Vagina (tissue), 2 donors: ENCODE data around the gene CIAO3. TPM values are rescaled to one million over a fixed set of nuclear protein-coding genes. Genes with fewer than 3 reads are reported as not detected.

Experiments used
- DNase-seq, 2 donors: peaks; one replicate each; pipeline ENCODE4 v3.0.0-alpha.2; 2017; ENCODE audit errors: extremely low spot score in 2 of 2
- H3K27ac ChIP-seq: fragments of 200-600 bp; sonication (generic); one replicate; pipeline ENCODE4 v1.5.1; 2019
- H3K27me3 ChIP-seq: fragments of 200-600 bp; sonication (generic); one replicate; pipeline ENCODE4 v1.5.1; 2019
- H3K36me3 ChIP-seq, 2 donors: fragments of 200-600 bp; sonication (generic); one replicate each; pipeline ENCODE4 v1.5.1; 2017 to 2019
- H3K4me1 ChIP-seq: fragments of 200-600 bp; sonication (generic); one replicate; pipeline ENCODE4 v1.5.1; 2019
- H3K4me3 ChIP-seq, 2 donors: fragments of 200-600 bp; sonication (generic); 1 replicate in 1 of 2; 2 replicates in 1 of 2; pipeline ENCODE4 v1.5.1; 2016 to 2019
- H3K9me3 ChIP-seq: fragments of 200-600 bp; sonication (generic); one replicate; pipeline ENCODE4 v1.5.1; 2019
- POLR2A ChIP-seq, 2 donors: fragments of 450-650 bp; IDR thresholded peaks; one replicate each; pipeline ENCODE4 v1.6.1; 2017; ENCODE audit warnings: antibody characterized with exemption in 2 of 2, mild to moderate bottlenecking in 2 of 2, moderate library complexity in 2 of 2
- POLR2AphosphoS5 ChIP-seq, 2 donors: sonication (generic); formaldehyde crosslinking; IDR thresholded peaks; one replicate each; pipeline ENCODE4 v1.9.0; 2017; ENCODE audit warnings: antibody characterized with exemption in 2 of 2, mild to moderate bottlenecking in 2 of 2, low read depth in 1 of 2; ENCODE audit not compliant: insufficient read depth in 1 of 2
- intact Hi-C: fragments of 100-400 bp; cut with DNase I; formaldehyde crosslinking; loops from one replicate; pipeline ENCODE4 v1.15.1; 2023
- total RNA-seq: library from RNA; depleted of rRNA; stranded (reverse); fragments of >200 nt; gene quantifications from one replicate; pipeline ENCODE4 v1.2.3, GENCODE V29; 2016
- TF ChIP-seq, protein P1 (sequence below), 3 experiments: fragments of 450-650 bp in 2 of 3; fragments of 200-600 bp in 1 of 3; sonication (generic) in 1 of 3; IDR thresholded peaks; one replicate each; pipeline ENCODE4 v1.5.1; 2017 to 2019; ENCODE audit warnings: antibody characterized with exemption in 3 of 3, mild to moderate bottlenecking in 2 of 3, moderate library complexity in 2 of 3

The CIAO3 gene
- total RNA-seq, 1 donor from 2014 or later = 32.7 TPM

DNA sequence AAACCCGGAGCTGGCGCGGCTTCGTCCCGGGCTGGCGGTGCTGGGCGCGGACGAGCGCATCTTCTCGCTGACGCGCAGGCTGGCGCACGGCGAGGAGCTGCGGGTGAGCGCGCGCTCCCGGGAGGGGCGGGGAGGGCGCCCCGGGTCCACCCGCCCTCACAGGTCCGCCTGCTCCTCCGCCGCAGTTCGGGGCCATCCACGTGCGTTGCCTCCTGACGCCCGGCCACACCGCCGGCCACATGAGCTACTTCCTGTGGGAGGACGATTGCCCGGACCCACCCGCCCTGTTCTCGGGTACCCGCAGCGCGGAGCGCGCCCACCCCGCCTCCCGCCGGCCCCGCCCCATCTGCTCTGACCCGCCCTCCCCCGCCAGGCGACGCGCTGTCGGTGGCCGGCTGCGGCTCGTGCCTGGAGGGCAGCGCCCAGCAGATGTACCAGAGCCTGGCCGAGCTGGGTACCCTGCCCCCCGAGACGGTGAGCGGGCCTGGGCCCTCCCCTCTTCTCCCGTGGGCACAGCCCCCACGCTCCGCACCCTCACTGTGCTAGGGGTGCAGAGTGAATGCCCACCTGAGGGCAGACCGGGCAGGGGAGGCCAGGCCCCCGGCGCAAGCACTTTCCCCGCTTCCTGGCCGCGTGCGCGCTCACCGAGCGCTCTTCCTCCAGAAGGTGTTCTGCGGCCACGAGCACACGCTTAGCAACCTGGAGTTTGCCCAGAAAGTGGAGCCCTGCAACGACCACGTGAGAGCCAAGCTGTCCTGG lies 12.5 kb downstream of the CIAO3 start:
- intact Hi-C loops = no loop called here
- no peak overlapping the region for H3K27ac ChIP-seq
- DNase-seq = no peak
- H3K36me3 ChIP-seq = peaks cover 0 to 5% of the 10 kb centered on the region in 2 donors
- no peak for TF ChIP-seq POLR2AphosphoS5 (IDR thresholded peaks at IDR 0.05; ENCODE audit: insufficient read depth in 1 of 2, low read depth in 1 of 2)
- TF ChIP-seq, protein P1, sequence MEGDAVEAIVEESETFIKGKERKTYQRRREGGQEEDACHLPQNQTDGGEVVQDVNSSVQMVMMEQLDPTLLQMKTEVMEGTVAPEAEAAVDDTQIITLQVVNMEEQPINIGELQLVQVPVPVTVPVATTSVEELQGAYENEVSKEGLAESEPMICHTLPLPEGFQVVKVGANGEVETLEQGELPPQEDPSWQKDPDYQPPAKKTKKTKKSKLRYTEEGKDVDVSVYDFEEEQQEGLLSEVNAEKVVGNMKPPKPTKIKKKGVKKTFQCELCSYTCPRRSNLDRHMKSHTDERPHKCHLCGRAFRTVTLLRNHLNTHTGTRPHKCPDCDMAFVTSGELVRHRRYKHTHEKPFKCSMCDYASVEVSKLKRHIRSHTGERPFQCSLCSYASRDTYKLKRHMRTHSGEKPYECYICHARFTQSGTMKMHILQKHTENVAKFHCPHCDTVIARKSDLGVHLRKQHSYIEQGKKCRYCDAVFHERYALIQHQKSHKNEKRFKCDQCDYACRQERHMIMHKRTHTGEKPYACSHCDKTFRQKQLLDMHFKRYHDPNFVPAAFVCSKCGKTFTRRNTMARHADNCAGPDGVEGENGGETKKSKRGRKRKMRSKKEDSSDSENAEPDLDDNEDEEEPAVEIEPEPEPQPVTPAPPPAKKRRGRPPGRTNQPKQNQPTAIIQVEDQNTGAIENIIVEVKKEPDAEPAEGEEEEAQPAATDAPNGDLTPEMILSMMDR (IDR thresholded peaks at IDR 0.05) = no peak
- TF ChIP-seq POLR2A (IDR thresholded peaks at IDR 0.05) = no peak
- peaks cover 31% of the 10 kb centered on the region for H3K4me1 ChIP-seq
- H3K4me3 ChIP-seq = peak overlapping the region; percentile 48 to 54
- no peaks in the 10 kb centered on the region for H3K9me3 ChIP-seq
- no peaks in the 10 kb centered on the region for H3K27me3 ChIP-seq

DNA sequence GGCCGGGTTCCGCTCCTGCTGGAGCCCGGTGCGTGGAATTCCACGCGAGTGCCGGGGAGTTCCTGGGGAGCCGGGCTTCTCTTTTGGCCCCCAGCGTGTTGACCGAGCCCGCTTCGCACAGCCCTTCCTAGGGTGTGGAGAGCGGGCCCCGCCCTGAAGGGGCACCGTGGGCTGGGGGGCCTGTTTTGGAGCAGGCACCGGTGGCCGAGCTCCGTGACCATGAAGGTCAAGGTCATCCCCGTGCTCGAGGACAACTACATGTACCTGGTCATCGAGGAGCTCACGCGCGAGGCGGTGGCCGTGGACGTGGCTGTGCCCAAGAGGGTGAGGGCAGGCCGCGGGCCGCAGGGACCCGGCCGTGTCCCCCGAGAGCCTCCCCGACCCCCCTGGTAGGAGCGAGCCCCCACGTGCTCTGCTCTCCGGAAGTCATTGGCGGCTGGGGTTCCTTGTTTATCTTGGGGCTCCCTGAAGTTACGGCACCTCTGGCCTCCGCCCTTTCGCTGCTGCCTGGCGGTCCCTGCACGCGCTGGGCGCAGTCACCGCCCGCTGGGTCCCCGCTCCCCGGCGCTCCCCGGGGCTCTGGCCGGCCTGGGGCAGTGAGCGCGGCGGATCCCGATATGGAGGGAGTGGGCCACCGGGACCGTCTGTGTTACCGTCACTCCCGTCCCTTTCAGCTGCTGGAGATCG lies 13.4 kb downstream of the CIAO3 start:
- Histone ChIP-seq H3K27ac (peak overlapping the region; percentile 10), H3K4me3 (peak overlapping the region; percentile 48 to 54), H3K27me3 (no peaks in the 10 kb centered on the region), H3K9me3 (no peaks in the 10 kb centered on the region), H3K4me1 (peaks cover 37% of the 10 kb centered on the region), H3K36me3 (no peaks in the 10 kb centered on the region)
- no peak for DNase-seq
- TF ChIP-seq, protein P1 (IDR thresholded peaks at IDR 0.05) = no peak
- TF ChIP-seq POLR2A (IDR thresholded peaks at IDR 0.05) (no peak), POLR2AphosphoS5 (IDR thresholded peaks at IDR 0.05; ENCODE audit: insufficient read depth in 1 of 2, low read depth in 1 of 2) (peak in 1 of 2 donors; percentile 22)
- intact Hi-C loops = no loop called here

DNA sequence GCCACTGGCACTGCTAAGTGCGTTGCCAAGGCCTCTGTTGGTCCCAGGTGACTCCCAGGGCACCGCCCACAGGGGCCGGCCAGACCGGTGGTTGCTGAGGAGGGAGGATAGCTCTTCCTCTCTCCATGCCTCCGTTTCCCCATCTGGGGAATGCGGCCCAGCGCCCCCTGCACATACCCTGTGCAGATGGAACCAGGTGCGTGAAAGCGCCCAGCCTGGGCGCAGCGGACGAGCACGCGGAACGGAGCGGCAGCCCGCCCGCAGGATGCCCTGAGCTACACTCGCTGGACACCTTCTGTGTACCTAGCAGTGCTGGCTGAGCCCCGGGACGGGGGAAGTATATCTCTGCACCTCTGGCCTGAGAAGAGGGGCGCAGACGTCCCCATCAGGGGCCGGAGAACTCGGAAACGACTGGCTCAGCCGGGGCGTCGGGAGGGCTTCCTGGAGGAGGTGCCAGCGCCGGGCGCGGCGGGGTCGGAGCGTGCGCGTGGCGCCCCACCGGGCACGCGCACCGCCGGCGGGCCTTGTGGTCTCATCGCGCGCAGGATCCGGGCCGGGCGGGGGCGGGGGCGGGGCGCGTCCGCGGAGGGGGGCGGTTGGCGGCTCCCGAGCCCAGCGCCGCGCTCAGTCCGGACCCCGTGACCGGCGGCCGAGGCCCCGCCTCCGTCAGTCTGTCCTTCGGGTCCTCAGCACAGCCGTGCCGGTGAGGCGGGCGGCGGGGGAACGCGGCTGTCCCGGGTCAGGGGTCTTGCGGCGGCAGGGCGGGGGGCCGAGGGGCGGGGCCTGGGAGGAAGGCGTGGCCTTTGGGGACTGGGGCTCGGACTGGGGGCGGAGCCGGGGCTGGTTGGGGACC lies 14.1 kb downstream of the CIAO3 start, which contains the start of the genes CCDC78 and HAGHL:
Gene CCDC78, minus strand, starts transcription at position 6 of the 853 bp plus-strand sequence. CDS start 76 bp downstream, outside the sequence.
Gene HAGHL, plus strand, starts transcription at position 669 of the 853 bp plus-strand sequence. CDS start 404 bp downstream, outside the sequence.
- no peaks in the 10 kb centered on the region for H3K9me3 ChIP-seq

DNA sequence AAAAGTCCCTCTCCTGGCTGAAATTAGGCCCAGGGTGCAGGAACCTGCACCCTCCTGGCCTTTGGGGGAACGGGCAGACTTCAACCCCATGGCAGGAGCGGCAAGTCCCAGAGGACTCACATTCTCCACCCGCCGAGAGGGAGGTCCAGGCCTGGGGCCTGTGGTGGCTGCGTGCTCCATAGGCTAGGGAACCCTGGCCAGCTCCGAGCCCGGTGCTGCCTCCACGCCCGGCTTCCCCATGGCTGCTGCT lies 14.7 kb downstream of the CIAO3 start:
- no peak for DNase-seq
- Histone ChIP-seq H3K4me1 (peaks cover 48% of the 10 kb centered on the region), H3K9me3 (no peaks in the 10 kb centered on the region), H3K36me3 (no peaks in the 10 kb centered on the region), H3K4me3 (peak overlapping the region in 1 of 2 donors; percentile 48), H3K27me3 (no peaks in the 10 kb centered on the region), H3K27ac (no peak overlapping the region)
- intact Hi-C loops = no loop called here
- TF ChIP-seq, protein P1 (IDR thresholded peaks at IDR 0.05) = no peak
- TF ChIP-seq POLR2A (IDR thresholded peaks at IDR 0.05) = no peak
- TF ChIP-seq POLR2AphosphoS5 (IDR thresholded peaks at IDR 0.05; ENCODE audit: insufficient read depth in 1 of 2, low read depth in 1 of 2) = no peak

More for the DNA sequence above, 14.1 kb downstream of the CIAO3 start, which contains the start of the genes CCDC78 and HAGHL:
- intact Hi-C loops = no loop called here
- DNase-seq = no peak
- TF ChIP-seq POLR2A (IDR thresholded peaks at IDR 0.05) = no peak
- TF ChIP-seq, protein P1 (IDR thresholded peaks at IDR 0.05) = no peak
- no peak for TF ChIP-seq POLR2AphosphoS5 (IDR thresholded peaks at IDR 0.05; ENCODE audit: insufficient read depth in 1 of 2, low read depth in 1 of 2)
- H3K36me3 ChIP-seq = no peaks in the 10 kb centered on the region
- H3K27me3 ChIP-seq = no peaks in the 10 kb centered on the region
- peak within 1 kb of the TSS; percentile 10 for H3K27ac ChIP-seq
- H3K4me3 ChIP-seq = peak within 1 kb of the TSS; percentile 48 to 54
- H3K4me1 ChIP-seq = peaks cover 45% of the 10 kb centered on the region
